ENCODE results near the gene TTF1.
"Not testable (repeated sequence)": the region's sequence is repeated elsewhere in the genome, so short reads cannot be mapped to it uniquely, and the experiment has no call there.

TTF1 gene

GRCh38 chr9:132411091-132411508 lies 4.5 kb upstream of the TTF1 start:
- DNase-seq (ENCODE audit: low spot score) = peak; percentile 49

GRCh38 chr9:132410642-132411041 lies 4.0 kb upstream of the TTF1 start:
- no peak for DNase-seq (ENCODE audit: low spot score)

- peak; percentile 46 for DNase-seq (ENCODE audit: low spot score)
Measured at GRCh38 chr9:132409828-132410528, 3.3 kb upstream of the TTF1 start, which contains the start of gene CFAP77. Gene CFAP77 (plus strand): TSS chr9:132410211. CDS start chr9:132410272, 61 bp downstream.

GRCh38 chr9:132408521-132408920 lies 1.9 kb upstream of the TTF1 start:
- DNase-seq (ENCODE audit: low spot score) = peak; percentile 42

GRCh38 chr9:132407196-132407595 lies 556 bp upstream of the TTF1 start:
- no peak for DNase-seq (ENCODE audit: low spot score)

- DNase-seq (ENCODE audit: low spot score) = no peak
Measured at GRCh38 chr9:132404228-132404881, 2.3 kb downstream of the TTF1 start.

- DNase-seq (ENCODE audit: low spot score) = no peak
Measured at GRCh38 chr9:132401824-132402223, 4.8 kb downstream of the TTF1 start.

GRCh38 chr9:132395560-132395959 lies 11.1 kb downstream of the TTF1 start:
- no peak for DNase-seq (ENCODE audit: low spot score)

- DNase-seq (ENCODE audit: low spot score) = no peak
Measured at GRCh38 chr9:132391449-132391848, 15.2 kb downstream of the TTF1 start.

GRCh38 chr9:132390966-132391365 lies 15.7 kb downstream of the TTF1 start:
- no peak for DNase-seq (ENCODE audit: low spot score)

GRCh38 chr9:132387133-132387532 lies 19.5 kb downstream of the TTF1 start:
- no peak for DNase-seq (ENCODE audit: low spot score)

GRCh38 chr9:132384376-132384775 lies 22.3 kb downstream of the TTF1 start:
- DNase-seq (ENCODE audit: low spot score) = no peak

GRCh38 chr9:132383462-132383883 lies 23.2 kb downstream of the TTF1 start:
- DNase-seq (ENCODE audit: low spot score) = no peak

GRCh38 chr9:132381966-132382541 lies 24.6 kb downstream of the TTF1 start:
- no peak for DNase-seq (ENCODE audit: low spot score)

- not testable (repeated sequence) for DNase-seq (ENCODE audit: low spot score)
Measured at GRCh38 chr9:132378416-132378815, 28.2 kb downstream of the TTF1 start.

- DNase-seq (ENCODE audit: low spot score) = not testable (repeated sequence)
Measured at GRCh38 chr9:132377769-132378168, 28.9 kb downstream of the TTF1 start.

GRCh38 chr9:132372177-132373095 lies 34.2 kb downstream of the TTF1 start:
- DNase-seq (ENCODE audit: low spot score) = no peak

- no peak for DNase-seq (ENCODE audit: low spot score)
Measured at GRCh38 chr9:132370592-132370991, 36.0 kb downstream of the TTF1 start.

- DNase-seq (ENCODE audit: low spot score) = no peak
Measured at GRCh38 chr9:132369421-132369820, 37.2 kb downstream of the TTF1 start.

- DNase-seq (ENCODE audit: low spot score) = no peak
Measured at GRCh38 chr9:132367613-132368313, 38.9 kb downstream of the TTF1 start.

- no peak for DNase-seq (ENCODE audit: low spot score)
Measured at GRCh38 chr9:132366481-132366880, 40.2 kb downstream of the TTF1 start.

Data from hematopoietic multipotent progenitor cell treated with erythropoietin and hydrocortisone succinate and interleukin-3 and kit ligand, for 17 days (in vitro differentiated cells).